Medulla oblongata (tissue), 1 donor: ENCODE measurements around the gene ZNF280D.

ENCODE experiments used
- DNase-seq: peaks from one replicate; pipeline ENCODE4 v3.0.0-alpha.2; 2015; ENCODE audit errors: extremely low spot score

The ZNF280D gene

DNA sequence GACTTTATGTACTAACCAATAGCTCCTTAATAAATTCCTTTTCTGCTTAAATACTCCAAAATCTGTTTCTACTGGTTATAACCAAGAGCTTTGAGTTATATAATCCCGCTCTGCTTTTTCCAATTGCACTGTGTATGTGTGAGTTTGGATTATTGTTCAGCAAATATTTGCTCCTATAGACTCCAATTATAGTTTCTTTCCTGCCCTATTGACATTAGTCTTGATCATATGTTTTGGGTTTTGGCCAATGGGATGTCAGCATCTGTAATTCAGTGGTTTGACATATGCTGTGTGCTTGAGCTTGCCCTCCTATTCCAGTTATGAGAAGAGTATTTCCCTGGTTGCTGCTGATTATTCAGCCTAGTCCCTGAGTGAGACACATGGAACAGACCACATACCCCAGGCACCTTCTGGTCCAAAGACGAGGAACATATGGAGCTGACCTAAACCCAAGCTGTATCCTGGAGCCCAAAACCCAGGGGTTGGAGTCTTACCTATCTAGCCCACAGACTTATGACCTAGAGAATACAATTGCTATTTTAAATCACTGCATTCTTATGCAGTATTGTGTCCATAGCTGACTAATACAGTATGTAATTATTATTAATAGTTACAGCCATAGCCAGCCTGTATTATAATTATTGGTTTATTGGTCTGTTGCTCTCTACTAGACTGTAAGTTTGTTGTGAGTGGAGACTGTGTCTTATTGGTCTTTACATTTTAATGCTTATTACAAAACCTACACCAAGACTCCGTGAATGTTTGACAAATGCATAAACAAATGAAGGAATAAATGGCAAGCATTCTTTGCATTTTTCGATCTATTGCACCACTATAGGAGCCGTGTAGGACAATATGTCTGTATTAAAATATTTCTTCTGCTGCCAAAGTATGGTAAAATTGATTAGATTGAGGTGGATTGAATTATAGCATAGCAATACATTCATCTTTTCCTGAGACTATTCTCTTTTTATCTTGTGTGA lies 11.7 kb upstream of the ZNF280D start:
- DNase-seq = no peak

DNA sequence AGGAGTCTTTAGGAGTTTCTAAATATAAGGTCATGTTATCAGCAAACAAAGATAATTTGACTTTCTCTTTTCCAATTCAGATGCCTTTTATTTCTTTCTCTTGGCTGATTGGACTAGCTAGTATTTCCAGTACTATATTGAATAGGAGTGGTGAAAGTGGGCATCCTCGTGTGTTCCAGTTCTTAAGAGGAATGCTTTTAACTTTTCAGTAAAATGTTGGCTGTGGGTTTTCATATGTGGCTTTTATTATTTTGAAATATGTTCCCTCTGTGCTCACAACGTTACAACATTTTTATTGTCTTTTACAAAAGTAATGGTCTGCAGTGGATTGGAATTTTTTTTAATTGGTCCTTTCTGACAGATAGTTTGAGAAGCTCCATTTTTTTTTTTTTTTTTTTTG lies 8.2 kb upstream of the ZNF280D start:
- no peak for DNase-seq

DNA sequence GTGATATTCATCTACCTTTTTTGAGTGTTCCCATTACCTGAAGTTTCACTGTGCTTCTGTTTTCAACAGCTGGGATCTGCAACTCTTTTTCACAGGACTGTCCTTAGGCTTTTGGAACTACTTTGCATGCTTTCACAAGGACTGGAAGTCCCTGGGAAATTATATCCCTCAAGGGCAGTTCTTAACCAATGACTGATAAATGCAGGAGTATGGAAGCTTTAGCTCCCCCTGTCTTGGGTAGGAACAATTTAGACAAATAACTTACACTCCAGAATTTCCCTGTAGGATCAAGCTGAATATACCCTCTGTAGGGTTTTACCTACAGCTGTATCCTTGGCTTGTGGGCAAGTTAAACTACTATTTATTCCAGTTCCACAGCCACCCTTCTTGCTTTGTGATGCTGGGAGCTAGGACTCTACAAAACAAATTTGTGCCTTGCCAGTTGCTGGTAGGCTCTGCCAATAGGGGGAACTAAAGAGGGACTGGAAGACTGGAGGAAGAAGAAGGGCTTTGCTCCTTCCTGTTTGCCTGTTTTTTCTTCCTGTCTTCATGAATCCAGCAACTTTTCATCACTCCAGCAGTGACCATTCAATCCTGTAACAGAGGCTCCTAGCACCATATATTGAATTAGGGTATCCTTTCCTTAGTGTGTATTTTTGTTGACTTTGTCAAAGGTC lies 6.8 kb upstream of the ZNF280D start:
- no peak for DNase-seq

DNA sequence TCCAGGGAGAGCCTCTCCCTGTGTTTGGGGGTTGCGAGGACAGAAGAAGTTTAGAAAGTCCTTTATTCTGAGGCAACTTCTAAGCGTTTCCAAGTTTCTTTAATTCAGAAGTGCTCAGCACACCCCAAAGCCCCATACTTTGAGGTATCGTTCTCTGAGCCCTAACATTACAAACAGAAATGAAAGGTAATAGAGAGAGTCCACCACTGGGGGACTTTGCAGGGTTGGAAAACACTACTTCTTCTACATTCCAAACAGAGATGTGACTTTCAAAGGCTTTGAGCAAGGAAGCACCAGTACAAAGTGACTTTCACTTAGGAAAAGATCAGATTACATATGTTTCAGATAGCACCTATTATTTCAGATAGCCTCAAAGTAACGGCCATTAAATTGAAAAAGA lies 6.2 kb upstream of the ZNF280D start:
- no peak for DNase-seq

DNA sequence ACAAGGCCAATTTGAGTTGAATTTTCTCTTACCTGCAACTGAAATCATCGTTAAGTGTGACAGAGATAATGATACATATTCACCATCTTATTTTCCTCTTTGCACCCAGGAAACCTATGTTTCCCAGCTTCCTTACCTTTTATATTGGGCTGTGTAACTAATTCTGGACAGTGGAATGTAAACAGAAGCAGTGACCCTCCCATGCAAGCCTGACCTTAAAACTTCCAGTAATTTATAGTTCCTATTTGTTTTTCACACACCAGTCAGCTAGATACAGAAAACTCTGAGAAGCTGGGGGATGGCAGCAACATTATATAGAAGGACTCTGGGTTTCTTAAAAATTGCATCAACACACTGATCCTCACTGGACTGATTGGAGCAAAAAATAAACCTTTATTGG lies 4.5 kb upstream of the ZNF280D start:
- DNase-seq = no peak

DNA sequence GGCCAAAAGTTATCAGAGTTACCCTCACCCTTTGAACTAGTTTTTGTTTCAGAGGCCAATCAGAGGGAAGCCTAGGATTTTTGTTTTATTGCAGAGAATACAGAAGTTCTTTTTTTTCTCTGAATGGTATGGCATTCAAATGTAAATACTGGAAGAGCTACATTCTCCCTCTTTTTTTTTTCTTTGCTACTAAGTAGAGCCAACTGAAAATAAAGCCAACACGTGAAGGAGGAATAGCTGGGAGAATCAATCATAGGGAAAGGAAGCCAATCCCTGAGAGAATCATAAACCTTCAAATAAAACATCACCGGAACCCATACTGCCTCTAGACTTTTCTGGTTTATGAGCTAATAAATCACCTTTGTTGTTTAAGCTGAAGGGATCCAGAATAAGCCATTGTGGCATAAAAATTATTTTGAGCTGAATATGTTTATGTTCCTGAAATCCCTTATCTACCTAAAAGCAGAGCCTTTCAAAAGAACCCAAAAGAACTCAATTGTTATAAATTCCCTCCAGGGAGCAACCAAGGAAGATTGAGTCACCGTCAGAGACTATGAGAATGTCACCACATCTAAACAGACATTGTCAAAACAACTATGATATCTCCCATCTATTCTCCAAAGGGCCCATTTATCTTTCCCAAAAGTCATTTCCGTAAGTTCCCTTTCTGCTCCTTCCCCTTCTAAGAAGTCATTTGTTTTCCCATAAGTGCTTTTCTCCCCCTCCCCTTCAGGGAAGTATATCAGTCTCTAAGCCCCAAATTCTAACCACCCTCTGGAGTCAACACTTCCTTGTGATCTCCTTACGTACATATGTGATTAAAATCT lies 3.8 kb upstream of the ZNF280D start:
- DNase-seq = no peak

DNA sequence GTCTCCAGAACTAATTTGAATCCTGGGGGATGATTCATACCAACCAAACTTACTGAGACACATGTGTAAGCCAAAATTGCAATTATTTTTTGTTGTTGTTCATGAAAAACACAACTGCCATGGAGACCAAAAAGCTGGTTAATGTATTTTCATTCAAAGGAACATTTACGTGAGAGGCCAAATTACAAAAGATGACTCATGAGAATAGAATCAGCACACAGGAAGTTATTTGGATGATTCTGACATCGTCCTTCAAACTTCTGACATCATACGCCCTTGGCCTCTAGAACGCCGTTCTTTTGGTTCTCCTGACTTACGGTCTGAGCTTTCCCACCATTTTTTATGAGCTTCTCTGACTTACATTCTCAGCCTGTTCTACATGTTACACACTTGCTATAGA lies 3.0 kb upstream of the ZNF280D start:
- no peak for DNase-seq

DNA sequence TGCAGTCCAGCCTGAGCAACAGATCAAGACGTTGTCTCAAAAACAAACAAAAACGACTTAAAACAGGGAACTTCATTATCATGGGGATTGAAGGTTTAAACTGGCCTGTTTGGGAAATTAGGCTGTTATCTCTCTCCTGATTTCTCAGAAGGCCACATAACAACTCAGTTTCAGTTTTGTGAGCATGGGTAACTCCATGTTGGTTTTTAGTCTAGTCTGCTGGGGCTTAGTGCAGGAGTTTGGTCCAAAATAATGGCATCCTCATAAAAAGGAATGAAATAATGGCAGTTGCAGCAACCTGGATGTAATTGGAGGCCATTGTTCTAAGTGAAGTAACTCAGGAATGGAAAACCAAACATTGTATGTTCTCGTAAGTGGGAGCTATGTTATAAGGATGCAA lies 2.3 kb upstream of the ZNF280D start:
- DNase-seq = no peak

DNA sequence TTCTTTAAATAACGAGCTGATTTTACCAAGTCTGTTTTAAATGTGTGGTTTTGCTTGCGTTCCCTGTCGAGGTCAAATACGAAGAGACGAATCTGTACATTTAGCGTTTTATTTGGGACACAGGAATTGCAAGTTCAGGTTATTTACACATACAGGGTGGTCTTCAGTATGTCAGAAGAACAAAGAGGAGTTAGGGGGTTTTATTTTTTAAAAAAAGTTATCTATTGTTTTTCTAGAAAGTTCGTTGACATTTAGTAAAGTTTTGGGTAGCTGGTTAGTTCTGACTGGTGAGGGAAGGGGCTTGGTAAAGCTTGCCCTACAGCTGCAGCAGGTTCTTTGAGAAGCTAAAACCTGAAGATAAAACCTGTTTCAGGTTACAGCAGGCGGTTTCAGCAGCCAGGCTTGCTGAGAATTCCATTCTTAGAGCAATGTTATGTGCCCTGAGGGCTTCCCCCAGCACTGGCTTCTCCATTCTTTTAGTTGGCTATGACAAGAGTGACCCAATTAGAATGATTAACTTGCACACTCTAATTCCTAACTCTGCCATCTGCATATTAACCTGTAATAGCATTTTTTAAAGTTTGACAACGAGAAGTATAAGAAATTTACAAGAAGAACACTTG lies 815 bp upstream of the ZNF280D start:
- DNase-seq = no peak

DNA sequence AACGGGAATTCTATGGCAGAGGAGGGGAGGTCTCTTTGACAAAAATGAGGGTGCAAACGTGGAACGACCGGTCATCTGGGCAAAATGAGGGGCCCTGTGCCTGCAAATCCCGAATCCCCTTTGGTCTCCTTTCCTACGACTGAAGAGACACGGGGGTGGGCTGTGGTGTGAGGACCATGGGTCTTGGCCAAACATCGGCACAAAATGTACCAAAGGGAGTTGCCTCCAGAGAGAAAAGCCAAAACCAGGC lies 498 bp downstream of the ZNF280D start:
- DNase-seq = peak; percentile 67

DNA sequence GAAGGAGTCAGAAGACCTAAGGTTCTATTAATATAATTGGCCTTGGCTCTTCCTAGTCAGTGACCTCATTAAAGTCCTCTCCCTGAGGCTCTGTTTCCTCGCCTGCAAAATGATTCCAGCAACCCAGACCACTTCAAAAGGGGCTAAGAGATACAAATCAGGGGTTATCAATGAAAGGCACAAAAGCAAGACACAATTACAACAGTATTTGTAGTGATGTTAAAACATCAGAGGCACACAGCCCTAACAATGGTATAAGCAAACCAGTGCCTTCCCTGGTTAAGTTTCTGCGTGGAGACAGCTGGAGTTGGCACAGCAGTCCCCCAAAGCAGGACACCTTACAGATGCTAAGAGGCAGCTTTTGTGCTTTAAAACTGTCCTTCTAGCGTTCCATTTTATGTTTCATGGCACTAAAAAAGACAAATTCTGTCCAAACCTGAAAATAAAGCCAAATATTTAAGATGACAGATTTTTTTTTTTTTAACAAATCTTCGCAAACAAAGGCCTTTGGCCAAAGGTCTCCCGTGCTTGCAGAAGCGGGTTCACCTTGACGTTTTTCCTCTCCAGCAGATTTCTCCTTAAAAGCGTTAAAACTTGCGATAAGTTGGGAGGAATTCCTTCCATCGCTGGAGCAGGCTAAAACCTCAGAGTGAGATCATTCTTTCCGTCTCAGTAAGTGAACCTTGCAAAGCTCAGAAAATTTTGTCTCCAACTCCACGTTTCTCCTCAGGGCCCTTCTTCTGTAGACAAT lies 999 bp downstream of the ZNF280D start:
- DNase-seq = peak; percentile 40

DNA sequence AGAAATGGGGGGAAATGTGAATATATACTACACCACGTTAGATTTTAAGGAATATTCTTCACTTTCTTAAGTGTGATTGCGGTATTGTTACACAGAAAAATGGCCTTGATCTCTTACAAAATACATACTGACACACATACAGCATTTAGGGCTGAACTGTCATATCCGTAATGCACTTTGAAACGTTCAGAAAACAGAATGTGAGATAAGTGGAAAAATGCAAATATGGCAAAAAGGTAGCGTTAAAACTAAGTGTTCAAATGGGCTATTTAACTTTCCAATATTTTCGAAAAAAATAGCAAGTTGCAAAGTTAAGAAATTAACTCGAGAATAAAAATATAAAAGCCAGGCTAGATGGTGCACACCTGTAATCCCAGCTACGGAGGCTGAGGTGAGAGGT lies 1.8 kb downstream of the ZNF280D start:
- DNase-seq = no peak

DNA sequence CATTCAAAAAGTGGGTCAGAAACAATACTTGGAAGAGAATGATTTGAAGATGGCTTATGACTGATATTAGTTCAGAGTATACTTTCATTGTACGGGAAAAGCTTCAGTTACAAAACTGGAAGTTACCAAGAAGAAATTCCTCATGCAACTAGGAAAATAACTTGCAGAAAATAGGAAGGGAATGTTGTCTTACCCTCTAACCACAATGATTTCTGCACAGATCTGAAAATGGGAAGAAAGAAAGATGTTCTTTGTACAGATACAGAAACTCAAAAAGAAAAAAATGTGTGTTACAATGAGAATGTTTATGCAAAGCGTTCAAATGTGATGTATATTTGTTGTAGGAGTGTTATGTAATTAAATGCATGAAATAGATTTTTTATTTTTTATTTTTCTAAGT lies 3.7 kb downstream of the ZNF280D start:
- DNase-seq = no peak

DNA sequence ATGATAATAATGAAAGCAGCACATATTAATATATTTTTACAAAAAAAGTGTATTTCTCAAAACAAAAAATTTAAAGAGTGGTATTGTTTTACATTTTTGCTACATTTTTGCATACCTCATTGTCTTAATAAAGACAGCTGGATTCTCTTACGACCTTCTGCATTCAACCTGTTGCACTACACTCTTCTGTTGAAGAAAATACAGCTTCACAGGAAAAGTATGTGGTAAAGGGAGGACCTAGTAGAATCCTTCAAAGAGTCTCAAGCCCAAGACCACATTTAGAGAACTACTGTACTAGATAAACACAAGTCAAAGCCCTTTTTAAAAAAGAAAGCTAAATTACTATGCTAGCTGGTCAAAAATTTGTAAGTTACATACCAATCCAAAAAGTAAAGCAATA lies 7.9 kb downstream of the ZNF280D start:
- DNase-seq = no peak

DNA sequence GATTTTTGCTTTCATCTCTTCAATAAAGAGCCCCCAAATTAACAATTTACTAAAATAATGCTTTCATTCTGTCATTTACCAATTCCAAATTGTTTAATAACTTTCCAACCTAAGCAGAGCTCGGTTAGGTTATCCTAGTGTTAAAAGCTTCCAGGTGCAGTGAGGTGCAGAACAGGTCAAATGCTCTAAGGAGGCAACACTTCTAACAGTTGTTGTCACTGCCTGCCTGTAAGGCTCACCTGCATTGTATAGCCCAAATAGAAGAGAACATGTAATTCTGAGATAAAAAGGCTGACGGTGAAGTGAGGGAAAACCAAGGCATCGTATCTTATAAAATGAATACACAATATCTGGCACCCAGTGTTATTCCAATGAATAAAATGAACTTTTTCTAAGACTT lies 9.1 kb downstream of the ZNF280D start:
- no peak for DNase-seq

DNA sequence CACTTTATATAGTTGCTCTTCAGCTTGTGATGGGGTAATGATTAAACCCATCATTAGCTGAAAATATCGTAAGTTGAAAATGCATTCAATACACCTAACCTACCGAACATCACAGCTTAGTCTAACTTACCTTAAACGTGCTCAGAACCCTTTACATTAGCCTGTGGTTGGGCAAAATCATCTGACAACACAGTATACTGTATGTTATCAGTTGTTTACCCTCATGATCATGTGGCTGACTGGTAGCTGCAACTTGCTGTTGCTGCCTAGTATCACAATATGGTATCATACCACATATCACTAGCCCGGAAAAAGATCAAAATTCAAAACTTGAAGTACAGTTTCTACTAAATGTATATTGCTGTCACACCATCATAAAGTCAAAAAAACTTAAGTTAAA lies 9.5 kb downstream of the ZNF280D start:
- DNase-seq = no peak

DNA sequence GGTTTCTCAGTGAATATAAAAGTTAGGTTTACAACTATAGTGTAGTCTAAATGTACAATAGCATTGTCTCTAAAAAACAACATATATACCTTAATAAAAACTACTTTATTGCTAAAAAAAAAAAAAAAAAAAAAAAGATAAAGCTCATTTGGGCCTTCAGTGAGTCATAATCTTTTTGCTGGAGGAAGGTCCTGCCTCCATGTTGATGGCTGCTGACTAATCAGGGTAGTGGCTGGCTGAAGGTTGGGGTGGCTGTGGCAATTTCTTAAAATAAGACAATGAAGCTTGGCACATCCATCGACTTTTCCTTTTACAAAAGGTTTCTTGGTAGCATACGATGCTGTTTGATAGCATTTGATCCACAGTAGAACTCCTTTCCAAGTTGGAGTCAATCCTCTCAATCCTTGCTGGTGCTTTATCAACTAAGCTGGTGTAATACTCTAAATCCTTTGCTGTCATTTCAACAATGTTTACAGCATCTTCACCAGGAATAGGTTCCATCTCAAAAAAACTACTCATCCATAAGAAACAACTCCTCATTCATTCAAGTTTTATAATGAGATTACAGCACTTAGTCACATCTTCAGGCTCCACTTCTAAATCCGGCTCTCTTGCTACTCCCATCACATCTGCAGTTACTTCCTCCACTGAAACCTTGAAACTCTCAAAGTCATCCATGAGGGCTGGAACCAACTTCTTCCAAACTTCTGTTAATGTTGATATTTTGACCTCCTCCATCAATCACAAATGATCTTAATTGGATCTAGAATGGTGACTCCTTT lies 13.3 kb downstream of the ZNF280D start:
- no peak for DNase-seq

DNA sequence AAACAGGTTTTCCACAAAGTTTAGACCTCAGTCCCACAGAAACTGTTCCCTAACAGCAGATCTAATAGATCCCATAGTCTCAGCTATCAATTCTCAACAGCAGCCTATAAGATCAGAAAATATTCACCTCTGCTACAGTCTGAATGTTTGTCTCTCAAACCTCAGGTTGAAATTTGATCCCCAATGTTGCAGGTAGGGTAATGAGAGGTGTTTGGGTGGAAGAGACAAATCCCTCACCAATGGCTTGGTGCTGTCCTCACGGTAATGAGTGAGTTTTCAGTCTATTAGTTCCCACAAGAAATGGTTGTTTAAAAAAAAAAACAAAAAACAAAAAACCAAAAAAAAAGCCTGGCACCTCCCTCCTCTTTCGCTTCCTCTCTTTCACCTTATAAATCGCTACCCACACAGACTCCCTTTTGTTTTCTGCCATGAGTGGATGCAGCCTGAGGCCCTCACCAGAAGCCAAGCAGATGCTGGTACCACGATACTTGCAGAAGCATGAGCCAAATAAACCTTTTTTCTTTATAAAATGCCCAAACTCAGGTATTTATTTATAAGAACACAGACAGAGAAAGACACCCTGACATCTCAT lies 14.2 kb downstream of the ZNF280D start:
- DNase-seq = no peak

DNA sequence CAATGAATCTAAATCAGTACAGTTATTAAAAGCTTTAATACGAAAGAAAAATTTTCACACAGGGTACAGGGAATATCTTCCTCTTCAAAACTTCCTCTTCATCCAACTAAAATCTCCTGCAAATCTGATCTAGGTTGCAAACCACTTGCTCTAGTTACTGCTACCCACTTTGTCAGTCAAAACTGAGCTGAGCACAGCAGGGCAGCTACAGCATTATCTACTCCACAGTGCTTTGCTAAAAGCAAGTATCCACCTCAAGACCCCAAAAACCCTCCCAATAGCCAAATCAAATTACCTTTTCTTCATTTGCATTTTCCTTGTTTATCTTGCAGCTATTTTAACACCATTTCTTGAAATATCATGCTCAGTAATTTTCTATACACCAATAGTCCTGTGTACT lies 14.7 kb downstream of the ZNF280D start:
- DNase-seq = no peak

DNA sequence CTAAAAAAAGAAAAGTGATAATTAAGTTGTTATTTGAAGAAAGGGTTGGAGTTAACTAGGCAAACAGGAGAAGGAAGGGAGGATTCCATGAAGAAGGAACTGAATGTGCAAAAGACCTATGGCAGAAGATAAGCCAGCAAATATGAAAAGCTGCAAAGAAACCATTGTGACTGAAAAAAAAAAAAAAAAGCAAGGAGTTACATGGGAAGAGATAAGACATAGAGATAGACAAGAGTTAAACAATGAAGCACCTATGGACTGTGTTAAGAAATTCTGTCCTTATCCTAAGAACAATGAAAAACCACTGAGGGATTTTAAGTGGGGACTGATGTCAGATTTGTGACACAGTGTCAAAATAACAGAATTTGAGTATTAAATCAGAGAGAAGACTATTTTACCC lies 17.0 kb downstream of the ZNF280D start:
- DNase-seq = no peak
